Neutrophil (primary cell): ENCODE measurements around the gene OBSCN.

ENCODE experiments used
- H3K27ac ChIP-seq: fragments of 200-600 bp; sonication (generic); 2 replicates; pipeline ENCODE4 v1.5.1; 2016; ENCODE audit warnings: mild to moderate bottlenecking, moderate library complexity
- H3K27me3 ChIP-seq: fragments of 200-600 bp; sonication (generic); 2 replicates; pipeline ENCODE4 v1.6.0; 2016; ENCODE audit warnings: mild to moderate bottlenecking
- H3K36me3 ChIP-seq: fragments of 200-600 bp; sonication (generic); 2 replicates; pipeline ENCODE4 v1.5.1; 2017
- H3K4me1 ChIP-seq, 2 experiments: fragments of 200-600 bp in 1 of 2; sonication (generic) in 1 of 2; 1 replicate in 1 of 2; 2 replicates in 1 of 2; pipeline versions ENCODE4 v1.5.1 to v1.6.1; 2013 to 2016; ENCODE audit warnings: low read depth in 1 of 2, low read length in 1 of 2, mild to moderate bottlenecking in 1 of 2, moderate library complexity in 1 of 2; ENCODE audit not compliant: control insufficient read depth in 1 of 2, insufficient read depth in 1 of 2
- H3K4me3 ChIP-seq, 2 experiments: fragments of 200-600 bp in 1 of 2; sonication (generic) in 1 of 2; 1 replicate in 1 of 2; 2 replicates in 1 of 2; pipeline ENCODE4 v1.5.1; 2013 to 2016; ENCODE audit warnings: low read depth in 1 of 2, low read length in 1 of 2, mild to moderate bottlenecking in 1 of 2, moderate library complexity in 1 of 2
- H3K9me3 ChIP-seq: fragments of 200-600 bp; sonication (generic); 2 replicates; pipeline ENCODE4 v1.5.1; 2016
- CTCF ChIP-seq: fragments of 200-600 bp; sonication (generic); IDR thresholded peaks from 2 replicates; pipeline ENCODE4 v1.5.1; 2016; ENCODE audit warnings: antibody characterized with exemption

The OBSCN gene

GRCh38 chr1:228396770-228397662 lies 189.2 kb downstream of the OBSCN start:
- Histone ChIP-seq H3K27me3 (no peaks in the 10 kb centered on the region), H3K9me3 (no peaks in the 10 kb centered on the region), H3K4me3 (no peak overlapping the region), H3K36me3 (peaks cover 98% of the 10 kb centered on the region), H3K4me1 (no peaks in the 10 kb centered on the region), H3K27ac (no peak overlapping the region)
- TF ChIP-seq CTCF: no peak

GRCh38 chr1:228397966-228398365 lies 190.1 kb downstream of the OBSCN start:
- Histone ChIP-seq H3K36me3 (peaks cover 96% of the 10 kb centered on the region), H3K9me3 (no peaks in the 10 kb centered on the region), H3K4me1 (no peaks in the 10 kb centered on the region), H3K27ac (no peak overlapping the region), H3K4me3 (no peak overlapping the region), H3K27me3 (no peaks in the 10 kb centered on the region)
- no peak for TF ChIP-seq CTCF

- no peak for TF ChIP-seq CTCF
- Histone ChIP-seq H3K36me3 (peaks cover 95% of the 10 kb centered on the region), H3K27ac (no peak overlapping the region), H3K27me3 (no peaks in the 10 kb centered on the region), H3K9me3 (no peaks in the 10 kb centered on the region), H3K4me1 (peaks cover under 1% of the 10 kb centered on the region in 2 experiments), H3K4me3 (no peak overlapping the region)
Observed at GRCh38 chr1:228398741-228399461, 191.1 kb downstream of the OBSCN start.

GRCh38 chr1:228399531-228400236 lies 191.8 kb downstream of the OBSCN start:
- H3K36me3 ChIP-seq: peaks cover 93% of the 10 kb centered on the region
- H3K27ac ChIP-seq: no peak overlapping the region
- no peak for TF ChIP-seq CTCF
- no peak overlapping the region for H3K4me3 ChIP-seq
- peaks cover 8 to 9% of the 10 kb centered on the region in 2 experiments for H3K4me1 ChIP-seq
- H3K9me3 ChIP-seq: no peaks in the 10 kb centered on the region
- H3K27me3 ChIP-seq: no peaks in the 10 kb centered on the region

- Histone ChIP-seq H3K4me1 (peaks cover 14% of the 10 kb centered on the region in 2 experiments), H3K9me3 (no peaks in the 10 kb centered on the region), H3K4me3 (no peak overlapping the region), H3K36me3 (peaks cover 88% of the 10 kb centered on the region), H3K27ac (no peak overlapping the region), H3K27me3 (no peaks in the 10 kb centered on the region)
- no peak for TF ChIP-seq CTCF
Observed at GRCh38 chr1:228400237-228400651, 192.4 kb downstream of the OBSCN start.
